ENCODE measurements around the gene ANKIB1. TPM values are rescaled to one million over a fixed set of nuclear protein-coding genes. Genes with fewer than 3 reads are reported as not detected.

ANKIB1 gene
- 63.7 and 65.0 TPM in 2 replicates for total RNA-seq

DNA sequence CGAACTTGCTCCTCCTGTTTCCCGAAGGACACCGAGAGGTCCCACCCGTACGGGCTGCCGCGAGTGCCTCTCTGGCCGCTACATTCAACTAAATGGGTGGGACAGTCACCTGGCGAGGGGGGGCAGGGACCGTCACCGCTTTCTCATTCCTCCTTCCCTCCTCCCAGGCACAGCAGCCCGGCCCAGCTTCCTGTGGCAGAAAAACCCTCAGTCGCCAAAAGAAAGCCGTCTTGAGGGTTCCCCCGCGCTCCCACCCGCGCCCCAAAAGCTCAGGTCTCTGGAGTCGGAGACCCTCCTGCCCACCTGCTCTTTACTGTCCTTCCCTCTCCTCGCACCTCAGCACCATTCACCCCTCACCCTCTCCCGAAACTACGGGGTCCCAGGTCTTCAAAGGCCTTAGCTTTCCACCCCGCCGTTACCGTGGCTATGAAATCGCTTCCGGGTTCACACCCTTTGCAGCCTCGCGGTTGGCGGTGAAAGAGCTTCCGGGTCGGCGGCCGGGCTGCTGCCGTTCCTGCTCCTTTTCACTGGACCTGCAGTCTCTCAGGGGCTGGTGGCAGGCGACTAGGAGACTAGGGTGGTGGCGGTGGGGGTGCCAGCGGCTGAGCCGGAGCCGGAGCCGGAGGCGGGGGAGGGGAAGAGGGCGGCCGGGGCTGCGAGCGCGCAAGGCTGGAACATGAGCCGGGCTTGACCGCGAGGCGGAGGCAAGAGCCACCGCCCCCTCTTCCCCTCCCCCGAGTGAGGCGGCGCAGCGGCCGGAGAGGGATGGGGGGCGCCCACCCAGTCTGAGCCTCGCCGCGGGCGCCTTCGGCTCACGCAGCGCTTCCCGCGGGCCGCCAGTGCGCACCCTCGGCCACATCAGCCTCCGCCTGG lies at the start of gene ANKIB1, which contains the start of gene KRIT1:
Gene ANKIB1, plus strand, starts transcription at position 488 of the 873 bp plus-strand sequence. CDS start 49,005 bp downstream, outside the sequence.
Gene KRIT1, minus strand, starts transcription at position 428 of the 873 bp plus-strand sequence. CDS start 3,779 bp downstream, outside the sequence.

GRCh38 chr7:92447345-92448204 lies 201.8 kb downstream of the ANKIB1 start, which contains the start of gene GATAD1:
TSS of gene GATAD1 (plus strand) at chr7:92447482. CDS start at chr7:92447730, 248 bp downstream.

Other genes starting within 250 kb of the ANKIB1 start
- 135 and 141 TPM in 2 replicates for gene CYP51A1, start 111.5 kb upstream of the ANKIB1 start, total RNA-seq
- gene LRRD1, start 66.8 kb upstream of the ANKIB1 start, total RNA-seq = 0.07 and 0.17 TPM in 2 replicates
- gene KRIT1, start 60 bp upstream of the ANKIB1 start, total RNA-seq = 55.0 and 56.7 TPM in 2 replicates
- gene GATAD1, start 201.5 kb downstream of the ANKIB1 start, total RNA-seq = 26.1 and 27.7 TPM in 2 replicates
- gene ERVW-1, start 232.0 kb downstream of the ANKIB1 start, total RNA-seq = not detected in 2 replicates

Data from smooth muscle cell of the pulmonary artery (primary cell).